ENCODE results near the gene RCL1. TPM values are rescaled to one million over a fixed set of nuclear protein-coding genes. Genes with fewer than 3 reads are reported as not detected.
"Not testable (repeated sequence)": the region's sequence is repeated elsewhere in the genome, so short reads cannot be mapped to it uniquely, and the experiment has no call there.

The RCL1 gene
- total and polyA plus RNA-seq, 2 donors: 18.0 to 18.8 TPM

DNA sequence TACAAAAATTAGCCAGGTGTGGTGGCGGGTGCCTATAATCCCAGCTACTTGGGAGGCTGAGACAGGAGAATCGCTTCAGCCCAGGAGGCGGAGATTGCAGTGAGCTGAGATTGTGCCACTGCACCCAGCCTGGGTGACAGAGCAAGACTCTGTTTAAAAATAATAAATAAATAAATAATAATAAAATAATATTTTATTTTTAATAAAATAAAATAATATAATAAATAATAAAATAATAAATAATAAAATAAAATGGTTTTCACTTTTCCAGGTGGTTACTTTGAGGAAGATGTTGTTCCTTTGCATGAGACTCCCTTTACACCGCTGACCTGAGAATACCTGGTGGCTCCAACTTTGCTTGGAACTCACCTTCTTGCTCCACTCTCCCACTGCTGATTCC is 82.8 kb downstream of the RCL1 start:
- Histone ChIP-seq H3K36me3 (ENCODE audit: insufficient read depth) (no peaks in the 10 kb centered on the region), H3K4me1 (ENCODE audit: insufficient read depth) (no peaks in the 10 kb centered on the region), H3K4me3 (ENCODE audit: low read depth, low read length) (no peak overlapping the region), H3K27ac (ENCODE audit: low read depth) (no peak overlapping the region)
- DNase-seq (ENCODE audit: extremely low spot score): no peak
- WGBS: 99% methylated on average over 4 of the region's 4 CpGs

DNA sequence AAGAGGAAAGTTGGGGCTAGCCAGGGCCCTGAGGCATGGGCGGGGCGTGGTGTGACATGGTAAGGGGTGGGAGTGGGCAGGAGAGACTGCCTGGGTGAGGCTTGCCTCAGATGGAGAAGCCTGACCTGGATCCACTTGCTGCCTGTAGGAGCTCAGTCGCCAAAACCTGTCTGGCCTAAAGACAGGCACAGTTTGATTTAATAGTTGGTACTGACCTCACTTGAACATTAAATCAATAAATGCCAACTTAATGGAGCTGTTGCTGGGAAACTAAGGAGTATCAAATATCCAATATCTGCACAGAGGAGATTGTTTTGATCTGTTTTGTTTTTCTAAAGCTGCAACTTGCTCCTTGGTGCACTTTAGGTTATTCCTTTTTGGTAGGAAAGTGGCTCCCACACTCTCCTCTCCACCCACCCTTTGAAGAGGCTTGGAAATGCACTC is 86.4 kb downstream of the RCL1 start:
- Histone ChIP-seq H3K27ac (ENCODE audit: low read depth) (no peak overlapping the region), H3K4me3 (ENCODE audit: low read depth, low read length) (no peak overlapping the region), H3K4me1 (ENCODE audit: insufficient read depth) (no peaks in the 10 kb centered on the region), H3K36me3 (ENCODE audit: insufficient read depth) (no peaks in the 10 kb centered on the region)
- DNase-seq (ENCODE audit: extremely low spot score): no peak
- 92% methylated on average over 3 of the region's 3 CpGs for WGBS

DNA sequence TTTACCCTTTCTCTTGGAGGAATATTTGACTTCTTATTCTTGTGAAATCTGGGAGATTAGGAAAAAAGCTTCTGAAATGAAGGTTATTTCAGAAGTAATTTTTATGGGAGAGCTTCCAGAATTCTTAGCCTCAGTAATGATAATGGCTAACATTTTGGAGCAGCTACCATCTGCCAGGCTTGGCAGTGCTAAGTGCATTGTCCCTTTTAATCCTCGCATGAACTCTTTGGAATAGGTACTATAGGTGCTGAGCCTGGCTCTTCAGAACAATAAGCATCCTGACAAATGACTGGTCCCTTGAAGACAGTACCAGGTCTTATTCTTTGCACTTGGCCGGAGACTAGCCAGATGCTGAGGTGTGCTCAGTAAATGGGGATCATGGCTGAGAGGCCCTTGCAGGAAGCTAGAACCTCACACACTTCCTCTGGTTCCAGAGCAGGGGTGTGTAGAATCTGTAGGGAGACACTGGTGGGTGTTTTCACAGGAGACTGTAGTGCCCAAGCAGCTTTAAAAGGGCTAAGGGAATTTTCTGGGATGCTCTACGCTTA is 90.7 kb downstream of the RCL1 start:
- DNase-seq (ENCODE audit: extremely low spot score): no peak
- H3K4me3 ChIP-seq (ENCODE audit: low read depth, low read length): no peak overlapping the region
- WGBS: 93% methylated on average over 3 of the region's 3 CpGs
- H3K36me3 ChIP-seq (ENCODE audit: insufficient read depth): no peaks in the 10 kb centered on the region
- no peak overlapping the region for H3K27ac ChIP-seq (ENCODE audit: low read depth)
- no peaks in the 10 kb centered on the region for H3K4me1 ChIP-seq (ENCODE audit: insufficient read depth)

DNA sequence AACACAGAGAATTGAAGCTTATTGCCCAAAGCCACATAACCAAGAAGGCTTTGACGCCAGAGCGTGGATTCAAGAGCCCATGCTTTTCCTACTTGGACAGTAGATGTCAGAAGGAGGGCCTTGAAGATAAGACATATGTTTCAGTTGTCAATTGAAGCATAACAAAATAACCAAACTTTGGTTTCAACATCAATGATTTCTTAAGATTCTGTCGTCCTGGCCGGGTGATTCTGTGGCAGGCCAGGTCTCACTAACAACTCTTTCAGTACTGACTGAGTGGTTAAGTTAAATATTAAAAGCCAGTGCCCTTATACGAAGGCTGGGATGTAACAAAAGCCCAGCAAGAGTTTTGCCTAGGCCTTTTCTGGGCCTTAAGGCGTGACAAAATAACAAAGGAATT is 94.0 kb downstream of the RCL1 start:
- H3K4me1 ChIP-seq (ENCODE audit: insufficient read depth): no peaks in the 10 kb centered on the region
- H3K4me3 ChIP-seq (ENCODE audit: low read depth, low read length): no peak overlapping the region
- no peak for DNase-seq (ENCODE audit: extremely low spot score)
- no peaks in the 10 kb centered on the region for H3K36me3 ChIP-seq (ENCODE audit: insufficient read depth)
- H3K27ac ChIP-seq (ENCODE audit: low read depth): no peak overlapping the region
- 57% methylated on average over 6 of the region's 6 CpGs for WGBS

DNA sequence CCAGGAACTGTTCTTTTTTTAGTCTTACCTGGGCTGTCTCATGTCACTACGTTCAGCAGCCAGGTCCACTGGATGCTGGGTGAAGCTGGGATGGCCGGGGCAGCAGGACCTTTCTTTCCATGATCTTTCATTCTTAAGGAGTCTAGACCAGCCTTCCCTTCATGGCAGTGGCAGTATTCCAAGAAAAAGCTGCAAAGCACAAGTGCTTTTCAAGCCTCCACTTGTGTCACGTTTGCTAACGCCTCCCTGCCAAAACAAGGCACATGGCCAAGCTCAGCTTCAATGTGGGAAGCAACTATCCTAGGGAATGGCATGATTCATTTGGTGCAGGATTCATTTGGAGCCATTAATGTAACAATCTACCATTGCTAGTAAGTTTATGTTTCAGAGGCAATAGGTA is 94.8 kb downstream of the RCL1 start:
- no peak for DNase-seq (ENCODE audit: extremely low spot score)
- H3K4me1 ChIP-seq (ENCODE audit: insufficient read depth): no peaks in the 10 kb centered on the region
- no peak overlapping the region for H3K4me3 ChIP-seq (ENCODE audit: low read depth, low read length)
- H3K27ac ChIP-seq (ENCODE audit: low read depth): no peak overlapping the region
- no peaks in the 10 kb centered on the region for H3K36me3 ChIP-seq (ENCODE audit: insufficient read depth)
- 34% methylated on average over 4 of the region's 4 CpGs for WGBS

DNA sequence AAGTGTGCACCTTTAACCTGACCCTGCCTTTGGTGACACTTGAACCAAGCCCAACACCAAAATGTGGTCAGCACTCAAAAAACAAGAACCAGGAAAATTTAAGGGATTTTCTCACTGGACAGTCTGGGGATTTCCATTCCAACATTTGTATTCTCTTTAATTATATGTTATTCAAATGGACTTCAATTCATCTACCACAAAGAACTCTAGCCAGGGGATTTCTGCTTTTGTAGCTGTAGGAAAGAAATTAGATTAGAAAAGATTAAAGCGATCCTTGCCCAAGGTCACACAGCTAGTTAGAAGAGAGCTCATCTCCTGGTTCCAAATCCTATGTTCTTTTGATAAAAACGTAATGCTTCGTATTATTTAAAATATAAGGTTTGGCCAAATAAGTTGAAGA is 97.5 kb downstream of the RCL1 start:
- 82% methylated on average over 3 of the region's 3 CpGs for WGBS
- no peak overlapping the region for H3K27ac ChIP-seq (ENCODE audit: low read depth)
- no peaks in the 10 kb centered on the region for H3K36me3 ChIP-seq (ENCODE audit: insufficient read depth)
- no peak for DNase-seq (ENCODE audit: extremely low spot score)
- H3K4me1 ChIP-seq (ENCODE audit: insufficient read depth): no peaks in the 10 kb centered on the region
- H3K4me3 ChIP-seq (ENCODE audit: low read depth, low read length): no peak overlapping the region

DNA sequence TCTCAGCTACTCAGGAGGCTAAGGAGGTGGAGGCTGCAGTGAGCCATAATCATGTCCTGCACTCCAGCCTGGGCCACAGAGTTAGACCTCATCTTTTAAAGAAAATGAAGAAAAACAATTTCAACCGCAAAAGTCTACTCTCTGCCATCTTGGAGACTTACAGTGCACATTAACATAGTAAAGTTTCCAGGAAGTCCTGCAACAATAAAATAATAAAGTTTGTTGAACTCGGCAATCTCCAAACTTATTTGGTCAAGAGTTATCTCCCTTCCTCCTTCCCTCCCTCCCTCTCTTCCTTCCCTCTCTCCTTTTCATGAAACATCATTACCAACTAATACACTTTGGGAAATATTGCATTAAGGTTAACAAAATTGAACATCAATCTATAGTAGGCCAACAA is 98.2 kb downstream of the RCL1 start:
- no peaks in the 10 kb centered on the region for H3K36me3 ChIP-seq (ENCODE audit: insufficient read depth)
- DNase-seq (ENCODE audit: extremely low spot score): no peak
- H3K4me1 ChIP-seq (ENCODE audit: insufficient read depth): no peaks in the 10 kb centered on the region
- H3K27ac ChIP-seq (ENCODE audit: low read depth): no peak overlapping the region
- no peak overlapping the region for H3K4me3 ChIP-seq (ENCODE audit: low read depth, low read length)
- 44% methylated on average over 2 of the region's 2 CpGs for WGBS

DNA sequence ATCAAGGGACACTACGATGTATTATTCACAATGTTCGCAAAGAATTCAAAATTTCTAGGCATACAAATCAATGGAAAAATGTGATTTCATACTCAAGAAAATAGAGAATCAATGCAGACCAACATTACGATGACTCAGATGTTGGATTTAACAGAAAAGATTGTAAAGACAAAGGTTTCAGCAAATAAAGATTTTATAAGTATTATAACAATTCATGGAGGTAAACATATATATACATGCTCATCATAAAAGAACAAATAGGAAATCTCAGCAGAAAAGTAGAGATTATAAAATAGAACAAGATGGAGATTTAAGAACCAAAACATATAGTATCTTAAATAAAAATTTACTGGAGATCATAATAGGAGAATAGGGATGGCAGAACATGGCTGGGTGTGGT is 98.9 kb downstream of the RCL1 start:
- H3K27ac ChIP-seq (ENCODE audit: low read depth): no peak overlapping the region
- H3K4me3 ChIP-seq (ENCODE audit: low read depth, low read length): no peak overlapping the region
- no peaks in the 10 kb centered on the region for H3K4me1 ChIP-seq (ENCODE audit: insufficient read depth)
- H3K36me3 ChIP-seq (ENCODE audit: insufficient read depth): no peaks in the 10 kb centered on the region
- 91% methylated on average over 3 of the region's 3 CpGs for WGBS
- no peak for DNase-seq (ENCODE audit: extremely low spot score)

DNA sequence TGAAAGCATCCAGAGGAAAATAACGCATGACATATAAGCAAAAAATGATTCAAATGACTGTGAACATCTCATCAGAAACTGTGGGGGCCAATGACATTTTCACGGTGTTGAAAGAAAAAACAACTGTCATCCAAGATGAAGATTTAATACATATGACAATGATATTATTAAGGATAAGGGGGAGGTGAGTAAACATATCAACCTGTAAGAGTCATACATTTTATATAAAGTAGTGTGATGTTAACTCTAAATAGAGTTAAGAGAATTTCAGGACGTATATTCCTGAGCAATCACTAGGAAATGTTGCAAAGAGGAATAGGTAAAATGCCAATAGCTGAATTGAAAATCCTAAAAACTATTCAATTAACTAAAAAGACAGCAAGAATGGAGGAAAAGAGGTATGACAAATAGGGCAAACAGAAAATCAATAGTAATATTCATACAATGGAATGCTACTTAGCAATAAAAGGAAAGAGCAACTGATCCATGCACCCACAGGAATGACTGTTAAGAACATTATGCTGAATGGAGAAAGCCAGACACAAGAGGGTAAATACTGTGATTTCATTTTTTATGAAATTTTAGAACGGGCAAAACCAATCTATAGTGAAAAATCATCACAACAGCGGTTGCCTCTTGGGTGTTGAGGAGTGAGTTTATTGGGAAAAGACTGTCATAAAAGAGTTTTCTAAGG is 99.9 kb downstream of the RCL1 start:
- no peak overlapping the region for H3K4me3 ChIP-seq (ENCODE audit: low read depth, low read length)
- no peaks in the 10 kb centered on the region for H3K4me1 ChIP-seq (ENCODE audit: insufficient read depth)
- no peak for DNase-seq (ENCODE audit: extremely low spot score)
- H3K36me3 ChIP-seq (ENCODE audit: insufficient read depth): no peaks in the 10 kb centered on the region
- no peak overlapping the region for H3K27ac ChIP-seq (ENCODE audit: low read depth)
- WGBS: 93% methylated on average over 5 of the region's 5 CpGs

DNA sequence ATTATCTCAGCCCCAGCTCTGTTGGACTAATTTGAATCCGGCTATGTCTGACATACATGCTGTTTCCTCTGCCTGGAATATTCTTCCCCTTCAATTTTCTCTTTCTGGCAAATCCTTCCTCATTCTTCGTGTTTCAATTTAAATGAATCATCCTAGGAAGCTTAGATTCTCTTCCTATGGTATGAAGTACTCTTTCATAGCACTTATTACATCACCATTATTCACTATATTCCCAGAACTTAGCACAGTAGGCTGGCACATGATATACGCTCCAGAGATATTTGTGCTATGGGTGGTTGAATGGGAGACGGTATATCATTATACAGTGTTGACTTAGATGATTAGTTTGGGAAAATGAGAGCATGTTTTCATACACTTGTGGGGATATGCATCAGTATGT is 101.3 kb downstream of the RCL1 start:
- no peak overlapping the region for H3K4me3 ChIP-seq (ENCODE audit: low read depth, low read length)
- no peak for DNase-seq (ENCODE audit: extremely low spot score)
- no peaks in the 10 kb centered on the region for H3K4me1 ChIP-seq (ENCODE audit: insufficient read depth)
- no peaks in the 10 kb centered on the region for H3K36me3 ChIP-seq (ENCODE audit: insufficient read depth)
- WGBS: 84% methylated on average over 4 of the region's 4 CpGs
- no peak overlapping the region for H3K27ac ChIP-seq (ENCODE audit: low read depth)

DNA sequence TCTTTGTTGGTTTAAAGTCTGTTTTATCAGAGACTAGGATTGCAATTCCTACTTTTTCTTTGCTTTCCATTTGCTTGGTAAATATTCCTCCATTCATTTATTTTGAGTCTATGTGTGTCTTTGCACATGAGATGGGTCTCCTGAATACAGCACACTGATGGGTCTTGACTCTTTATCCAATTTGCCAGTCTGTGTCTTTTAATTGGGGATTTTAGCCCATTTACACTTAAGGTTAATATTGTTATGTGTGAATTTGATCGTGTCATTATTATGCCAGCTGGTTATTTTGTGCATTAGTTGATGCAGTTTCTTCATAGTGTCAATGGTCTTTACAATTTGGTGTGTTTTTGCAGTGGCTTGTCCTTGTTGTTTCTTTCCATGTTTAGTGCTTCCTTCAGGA is 107.1 kb downstream of the RCL1 start:
- WGBS: 93% methylated on average over 1 of the region's 1 CpG
- not testable (repeated sequence) for H3K4me3 ChIP-seq (ENCODE audit: low read depth, low read length); H3K4me1 ChIP-seq (ENCODE audit: insufficient read depth); DNase-seq (ENCODE audit: extremely low spot score); H3K36me3 ChIP-seq (ENCODE audit: insufficient read depth); H3K27ac ChIP-seq (ENCODE audit: low read depth)

DNA sequence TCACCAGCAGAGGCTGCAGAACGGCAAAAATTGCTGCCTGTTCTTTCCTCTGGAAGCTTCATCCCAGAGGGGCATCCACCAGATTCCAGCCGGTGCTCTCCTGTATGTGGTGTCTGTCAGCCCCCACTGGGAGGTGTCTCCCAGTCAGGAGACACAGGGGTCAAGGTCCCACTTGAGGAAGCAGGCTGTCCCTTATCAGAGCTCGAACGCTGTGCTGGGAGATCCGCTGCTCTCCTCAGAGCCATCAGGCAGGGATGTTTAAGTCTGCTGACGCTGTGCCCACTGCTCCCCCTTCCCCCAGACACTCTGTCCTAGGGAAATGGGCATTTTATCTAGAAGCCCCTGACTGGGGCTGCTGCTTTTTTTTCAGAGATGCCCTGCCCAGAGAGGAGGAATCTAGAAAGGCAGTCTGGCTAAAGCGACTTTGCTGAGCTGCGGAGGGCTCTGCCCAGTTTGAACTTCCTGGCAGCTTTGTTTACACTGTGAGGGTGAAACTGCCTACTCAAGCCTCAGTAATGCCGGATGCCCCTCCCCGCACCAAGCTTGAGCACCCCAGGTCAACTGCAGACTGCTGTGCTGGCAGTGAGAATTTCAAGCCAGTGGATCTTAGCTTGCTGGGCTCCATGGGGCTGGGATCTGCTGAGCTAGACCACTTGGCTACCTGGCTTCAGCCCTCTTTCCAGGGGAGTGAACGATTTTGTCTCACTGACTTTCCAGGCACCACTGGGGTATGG is 108.8 kb downstream of the RCL1 start:
- H3K27ac ChIP-seq (ENCODE audit: low read depth); H3K36me3 ChIP-seq (ENCODE audit: insufficient read depth); H3K4me1 ChIP-seq (ENCODE audit: insufficient read depth); DNase-seq (ENCODE audit: extremely low spot score); H3K4me3 ChIP-seq (ENCODE audit: low read depth, low read length): not testable (repeated sequence)
- WGBS: 21% methylated on average over 11 of the region's 11 CpGs

DNA sequence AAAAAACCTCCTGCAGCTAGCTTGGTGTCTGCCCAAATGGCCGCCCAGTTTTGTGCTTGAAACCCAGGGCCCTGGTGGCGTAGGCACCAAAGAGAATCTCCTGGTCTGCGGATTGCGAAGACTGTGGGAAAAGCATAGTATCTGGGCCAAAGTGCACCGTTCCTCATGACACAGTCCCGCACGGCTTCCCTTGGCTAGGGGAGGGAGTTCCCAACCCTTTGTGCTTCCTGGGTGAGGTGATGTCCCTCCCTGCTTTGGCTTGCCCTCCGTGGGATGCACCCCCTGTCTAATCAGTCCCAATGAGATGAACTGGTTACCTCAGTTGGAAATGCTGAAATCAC is 109.4 kb downstream of the RCL1 start:
- no peaks in the 10 kb centered on the region for H3K36me3 ChIP-seq (ENCODE audit: insufficient read depth)
- no peaks in the 10 kb centered on the region for H3K4me1 ChIP-seq (ENCODE audit: insufficient read depth)
- H3K27ac ChIP-seq (ENCODE audit: low read depth): no peak overlapping the region
- 89% methylated on average over 8 of the region's 8 CpGs for WGBS
- no peak overlapping the region for H3K4me3 ChIP-seq (ENCODE audit: low read depth, low read length)
- no peak for DNase-seq (ENCODE audit: extremely low spot score)

DNA sequence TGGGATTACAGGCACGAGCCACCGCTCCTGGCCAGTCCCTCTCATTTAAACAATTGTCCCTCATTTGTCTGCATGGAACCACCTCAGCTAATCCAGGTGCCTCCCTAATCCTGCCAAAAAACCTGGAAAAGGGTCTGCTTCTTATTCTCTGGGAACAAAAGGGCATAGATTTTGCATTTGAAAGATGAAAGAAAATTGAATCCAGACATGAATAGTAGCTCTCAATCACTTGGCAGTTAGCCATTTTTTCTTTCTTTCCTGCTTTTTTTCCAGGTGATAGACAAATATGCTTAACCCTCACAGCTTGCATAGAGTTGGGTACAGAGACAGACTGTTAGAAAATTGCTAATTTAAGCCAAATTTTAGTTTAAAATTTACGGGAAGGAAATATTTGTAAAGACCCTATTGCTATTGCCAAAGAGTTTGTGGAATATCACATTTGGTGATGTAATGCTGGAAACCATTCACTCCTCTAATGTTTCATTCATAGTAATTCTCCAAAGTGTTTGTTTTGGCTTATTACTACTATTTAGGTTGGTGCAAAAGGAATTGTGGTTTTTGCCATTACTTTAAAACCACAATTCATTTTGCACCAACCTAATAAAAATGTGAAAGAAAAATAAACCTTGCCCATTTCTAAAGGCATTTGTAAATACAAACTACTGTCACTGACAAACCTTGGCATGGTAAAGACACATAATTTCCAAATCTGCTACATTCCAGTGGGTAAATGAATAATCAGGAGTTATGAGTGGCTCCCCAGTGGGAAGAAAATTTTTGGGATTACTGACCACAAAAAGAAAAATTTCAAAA is 111.8 kb downstream of the RCL1 start:
- DNase-seq (ENCODE audit: extremely low spot score): no peak
- Histone ChIP-seq H3K4me1 (ENCODE audit: insufficient read depth) (no peaks in the 10 kb centered on the region), H3K36me3 (ENCODE audit: insufficient read depth) (no peaks in the 10 kb centered on the region), H3K4me3 (ENCODE audit: low read depth, low read length) (no peak overlapping the region), H3K27ac (ENCODE audit: low read depth) (no peak overlapping the region)
- 76% methylated on average over 3 of the region's 3 CpGs for WGBS
